Panc1 (cell line): ENCODE measurements around the gene ZFP36L2. TPM values are rescaled to one million over a fixed set of nuclear protein-coding genes. Genes with fewer than 3 reads are reported as not detected.
"Not testable (repeated sequence)": the region's sequence is repeated elsewhere in the genome, so short reads cannot be mapped to it uniquely, and the experiment has no call there.

Experiments
- ATAC-seq: fragments of 200-7000 bp; cut with Tn5 transposase; 2 replicates; pipeline ENCODE4 v1.9.1; 2020; ENCODE audit warnings: mild to moderate bottlenecking, moderate library complexity
- BruUV-seq: library from RNA; stranded (reverse); fragments of 400-500 nt; replicated peaks from 2 replicates; lab custom pipeline; 2021; lab: Mats Ljungman, UMichigan
- CTCF ChIA-PET: fragments of 300-600 bp; sonication (Branson Sonifier 250); formaldehyde crosslinking; loops from one replicate; lab custom pipeline; 2022; ENCODE audit warnings: antibody characterized with exemption; lab: Charles Lee
- POLR2A ChIA-PET: fragments of 300-600 bp; sonication (Branson Sonifier 250); formaldehyde crosslinking; loops from one replicate; lab custom pipeline; 2022; ENCODE audit warnings: antibody characterized with exemption; lab: Charles Lee
- DNase-seq: peaks from one replicate; pipeline ENCODE4 v3.0.0-alpha.2; 2010; ENCODE audit warnings: low read depth, low spot score
- H3K27ac ChIP-seq: 2 replicates; pipeline ENCODE4 v1.5.1; 2011; ENCODE audit warnings: mild to moderate bottlenecking, low read length, inconsistent platforms
- H3K27me3 ChIP-seq: fragments of 200-500 bp; sonication (Bioruptor generic); 2 replicates; pipeline ENCODE4 v1.6.0; 2014; ENCODE audit warnings: low read length, inconsistent platforms; ENCODE audit not compliant: control insufficient read depth, insufficient read depth
- H3K36me3 ChIP-seq: fragments of 200-500 bp; sonication (Bioruptor generic); 2 replicates; pipeline ENCODE4 v1.5.1; 2014; ENCODE audit warnings: inconsistent platforms, mild to moderate bottlenecking, low read length, moderate library complexity; ENCODE audit not compliant: control insufficient read depth, insufficient read depth
- H3K4me1 ChIP-seq: 2 replicates; pipeline ENCODE4 v1.5.1; 2011; ENCODE audit warnings: inconsistent platforms, mild to moderate bottlenecking, low read length, moderate library complexity; ENCODE audit not compliant: control insufficient read depth, insufficient read depth
- H3K4me3 ChIP-seq, 2 experiments: 2 replicates each; pipeline ENCODE4 v1.5.1; 2011 to 2012; ENCODE audit warnings: low read depth in 2 of 2, low read length in 2 of 2, mild to moderate bottlenecking in 2 of 2, inconsistent platforms in 1 of 2, moderate library complexity in 1 of 2
- H3K9me3 ChIP-seq: fragments of 200-500 bp; sonication (Bioruptor generic); 2 replicates; pipeline ENCODE4 v1.5.1; 2014; ENCODE audit warnings: low read depth, mild to moderate bottlenecking, inconsistent platforms, low read length, moderate library complexity; ENCODE audit not compliant: control insufficient read depth, insufficient read depth
- POLR2AphosphoS5 ChIP-seq: IDR thresholded peaks from 2 replicates; pipeline ENCODE4 v1.6.1; 2012; ENCODE audit warnings: mild to moderate bottlenecking, low read depth, low read length, moderate library complexity
- SIN3A ChIP-seq: IDR thresholded peaks from 2 replicates; pipeline ENCODE4 v1.6.1; 2012; ENCODE audit warnings: low read depth, mild to moderate bottlenecking, low read length, moderate library complexity, borderline replicate concordance; ENCODE audit not compliant: insufficient read depth
- TCF7L2 ChIP-seq: IDR thresholded peaks from 2 replicates; pipeline ENCODE4 v1.6.1; 2011; ENCODE audit warnings: mild to moderate bottlenecking, low read depth, low read length, inconsistent platforms
- in situ Hi-C: cut with HindIII; loops from 2 replicates; pipeline ENCODE4 v1.10.0; 2016; ENCODE audit warnings: low sequenced_read_pairs, low pct_unique_long_range_greater_than_20kb
- intact Hi-C: fragments of 100-400 bp; cut with micrococcal nuclease; formaldehyde crosslinking; loops from one replicate; pipeline ENCODE4 v1.10.0; 2022; ENCODE audit not compliant: unreplicated experiment
- total RNA-seq: library from RNA; stranded (reverse); gene quantifications from one replicate; pipeline ENCODE4 v1.2.1, GENCODE V29; 2021; ENCODE audit not compliant: unreplicated experiment
- TF ChIP-seq, protein P1 (sequence below): fragments of 450-650 bp; IDR thresholded peaks from 2 replicates; pipeline ENCODE4 v1.5.1; 2017; ENCODE audit warnings: mild to moderate bottlenecking
- TF ChIP-seq, protein P2 (sequence below), 2 experiments: IDR thresholded peaks; 2 replicates each; pipeline ENCODE4 v1.6.1; 2011 to 2012; ENCODE audit warnings: low read depth in 2 of 2, control low read depth in 1 of 2, low read length in 1 of 2, mild to moderate bottlenecking in 1 of 2, moderate library complexity in 1 of 2; ENCODE audit not compliant: insufficient read depth in 1 of 2

ZFP36L2 gene
- total RNA-seq, 1 experiment from 2014 or later: 46.3 TPM

DNA sequence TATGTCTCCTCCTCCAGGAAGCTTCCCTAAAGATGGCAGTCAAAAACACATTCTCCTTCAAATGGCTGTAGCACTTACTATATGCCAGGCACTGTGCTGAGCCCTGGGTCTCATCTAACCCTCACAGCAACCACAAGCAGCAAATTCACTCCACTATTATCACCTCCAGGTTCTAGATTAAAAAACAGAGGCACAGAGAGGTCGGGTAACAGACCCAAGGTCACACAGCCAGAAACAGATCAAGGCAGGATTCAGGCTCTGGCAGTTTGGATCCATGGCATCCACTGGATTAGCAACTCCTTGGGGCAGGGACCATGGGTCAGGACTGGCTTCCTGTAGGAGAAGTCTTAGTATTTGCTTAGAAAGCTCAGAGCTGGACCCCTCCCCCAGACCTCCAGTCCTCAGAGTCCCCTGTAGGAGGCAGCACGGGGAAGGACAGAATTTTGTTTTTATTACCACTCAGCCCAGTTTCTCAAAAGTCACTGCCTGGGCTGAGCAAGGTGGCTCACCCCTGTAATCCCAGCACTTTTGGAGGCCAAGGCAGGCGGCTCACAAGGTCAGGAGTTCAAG is 34.4 kb downstream of the ZFP36L2 start:
- ATAC-seq (no peak), DNase-seq (no peak)
- H3K36me3 ChIP-seq: no peaks in the 10 kb centered on the region
- TF ChIP-seq, protein P1, sequence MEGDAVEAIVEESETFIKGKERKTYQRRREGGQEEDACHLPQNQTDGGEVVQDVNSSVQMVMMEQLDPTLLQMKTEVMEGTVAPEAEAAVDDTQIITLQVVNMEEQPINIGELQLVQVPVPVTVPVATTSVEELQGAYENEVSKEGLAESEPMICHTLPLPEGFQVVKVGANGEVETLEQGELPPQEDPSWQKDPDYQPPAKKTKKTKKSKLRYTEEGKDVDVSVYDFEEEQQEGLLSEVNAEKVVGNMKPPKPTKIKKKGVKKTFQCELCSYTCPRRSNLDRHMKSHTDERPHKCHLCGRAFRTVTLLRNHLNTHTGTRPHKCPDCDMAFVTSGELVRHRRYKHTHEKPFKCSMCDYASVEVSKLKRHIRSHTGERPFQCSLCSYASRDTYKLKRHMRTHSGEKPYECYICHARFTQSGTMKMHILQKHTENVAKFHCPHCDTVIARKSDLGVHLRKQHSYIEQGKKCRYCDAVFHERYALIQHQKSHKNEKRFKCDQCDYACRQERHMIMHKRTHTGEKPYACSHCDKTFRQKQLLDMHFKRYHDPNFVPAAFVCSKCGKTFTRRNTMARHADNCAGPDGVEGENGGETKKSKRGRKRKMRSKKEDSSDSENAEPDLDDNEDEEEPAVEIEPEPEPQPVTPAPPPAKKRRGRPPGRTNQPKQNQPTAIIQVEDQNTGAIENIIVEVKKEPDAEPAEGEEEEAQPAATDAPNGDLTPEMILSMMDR: no peak
- TF ChIP-seq SIN3A: no peak
- ChIA-PET POLR2A (interaction anchor here (1.1 kb wide), 1 partner anchor 12 kb away, joined by 3 read pairs; no protein-coding TSS in a partner anchor), CTCF (no interaction called here)
- no TSS peak for BruUV-seq
- H3K27me3 ChIP-seq: no peaks in the 10 kb centered on the region
- H3K4me1 ChIP-seq: no peaks in the 10 kb centered on the region
- no peaks in the 10 kb centered on the region for H3K9me3 ChIP-seq
- H3K27ac ChIP-seq: no peak overlapping the region
- H3K4me3 ChIP-seq: no peak overlapping the region
- in situ Hi-C loops: no loop called here
- intact Hi-C loops: no loop called here

DNA sequence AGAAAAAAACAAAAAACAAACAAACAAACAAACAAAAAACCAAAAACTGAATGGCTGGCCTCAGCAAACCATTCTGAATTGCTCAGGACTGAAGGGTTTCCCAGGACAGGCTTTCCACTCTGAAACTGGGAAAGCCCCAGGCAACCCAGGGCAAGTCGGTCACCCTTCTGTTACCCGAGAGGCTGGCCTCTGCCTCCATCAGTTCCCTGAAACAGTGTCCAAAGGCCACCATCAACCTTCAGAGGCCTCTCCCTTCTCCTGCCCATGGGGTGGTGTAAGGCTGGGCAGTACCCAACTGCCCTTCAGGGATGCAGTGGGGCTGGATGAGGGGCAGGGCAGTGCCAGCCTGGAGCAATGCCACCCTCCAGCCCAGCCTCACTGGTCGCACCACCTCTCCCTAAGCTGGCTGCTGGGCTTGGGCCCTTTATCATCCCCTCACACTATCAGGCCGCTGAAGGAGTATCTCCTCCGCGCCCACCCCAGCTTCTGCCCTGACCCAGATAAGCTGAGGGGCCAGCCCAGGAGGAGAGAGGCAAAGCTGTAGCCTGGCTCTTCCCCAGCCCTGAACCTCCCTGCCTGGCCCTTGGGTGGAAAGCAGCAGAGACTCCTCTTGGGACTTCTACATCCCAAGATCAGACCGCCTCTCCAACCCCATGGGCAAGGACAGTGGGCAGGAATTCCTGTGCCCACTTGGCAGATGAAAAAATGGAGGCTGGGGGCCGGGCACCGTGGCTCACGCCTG is 35.9 kb downstream of the ZFP36L2 start:
- POLR2A ChIA-PET: no interaction called here
- TF ChIP-seq, protein P2, sequence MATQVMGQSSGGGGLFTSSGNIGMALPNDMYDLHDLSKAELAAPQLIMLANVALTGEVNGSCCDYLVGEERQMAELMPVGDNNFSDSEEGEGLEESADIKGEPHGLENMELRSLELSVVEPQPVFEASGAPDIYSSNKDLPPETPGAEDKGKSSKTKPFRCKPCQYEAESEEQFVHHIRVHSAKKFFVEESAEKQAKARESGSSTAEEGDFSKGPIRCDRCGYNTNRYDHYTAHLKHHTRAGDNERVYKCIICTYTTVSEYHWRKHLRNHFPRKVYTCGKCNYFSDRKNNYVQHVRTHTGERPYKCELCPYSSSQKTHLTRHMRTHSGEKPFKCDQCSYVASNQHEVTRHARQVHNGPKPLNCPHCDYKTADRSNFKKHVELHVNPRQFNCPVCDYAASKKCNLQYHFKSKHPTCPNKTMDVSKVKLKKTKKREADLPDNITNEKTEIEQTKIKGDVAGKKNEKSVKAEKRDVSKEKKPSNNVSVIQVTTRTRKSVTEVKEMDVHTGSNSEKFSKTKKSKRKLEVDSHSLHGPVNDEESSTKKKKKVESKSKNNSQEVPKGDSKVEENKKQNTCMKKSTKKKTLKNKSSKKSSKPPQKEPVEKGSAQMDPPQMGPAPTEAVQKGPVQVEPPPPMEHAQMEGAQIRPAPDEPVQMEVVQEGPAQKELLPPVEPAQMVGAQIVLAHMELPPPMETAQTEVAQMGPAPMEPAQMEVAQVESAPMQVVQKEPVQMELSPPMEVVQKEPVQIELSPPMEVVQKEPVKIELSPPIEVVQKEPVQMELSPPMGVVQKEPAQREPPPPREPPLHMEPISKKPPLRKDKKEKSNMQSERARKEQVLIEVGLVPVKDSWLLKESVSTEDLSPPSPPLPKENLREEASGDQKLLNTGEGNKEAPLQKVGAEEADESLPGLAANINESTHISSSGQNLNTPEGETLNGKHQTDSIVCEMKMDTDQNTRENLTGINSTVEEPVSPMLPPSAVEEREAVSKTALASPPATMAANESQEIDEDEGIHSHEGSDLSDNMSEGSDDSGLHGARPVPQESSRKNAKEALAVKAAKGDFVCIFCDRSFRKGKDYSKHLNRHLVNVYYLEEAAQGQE (IDR thresholded peaks at IDR 0.05; ENCODE audit: insufficient read depth in 1 of 2, low read depth in 2 of 2, low read length in 1 of 2): no peak
- TF ChIP-seq SIN3A (no peak), TCF7L2 (no peak), POLR2AphosphoS5 (no peak)
- TF ChIP-seq, protein P1: no peak

DNA sequence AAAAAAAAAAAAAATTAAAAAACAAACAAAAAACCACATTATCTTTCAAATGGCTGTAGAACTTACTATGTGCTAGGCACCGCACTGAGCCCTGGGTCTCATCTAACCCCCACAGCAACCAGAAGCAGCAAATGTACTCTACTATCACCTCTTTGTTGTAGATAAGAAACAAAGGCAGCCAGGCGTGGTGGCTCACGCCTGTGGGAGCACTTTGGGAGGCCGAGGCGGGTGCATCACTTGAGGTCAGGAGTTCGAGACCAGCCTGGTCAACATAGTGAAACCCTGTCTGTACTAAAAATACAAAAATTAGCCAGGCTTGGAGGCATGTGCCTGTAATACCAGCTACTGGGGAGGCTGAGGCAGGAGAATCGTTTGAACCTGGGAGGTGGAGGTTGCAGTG is 36.5 kb downstream of the ZFP36L2 start:
- ATAC-seq, H3K27ac ChIP-seq, in situ Hi-C loops, intact Hi-C loops, H3K27me3 ChIP-seq, H3K9me3 ChIP-seq, POLR2A ChIA-PET, H3K4me1 ChIP-seq, BruUV-seq, DNase-seq, H3K36me3 ChIP-seq, H3K4me3 ChIP-seq: not testable (repeated sequence)
- CTCF ChIA-PET: interaction anchor here (0.5 kb wide), 1 partner anchor 12 kb away, joined by 7 read pairs; no protein-coding TSS in a partner anchor

More for the DNA sequence above, 35.9 kb downstream of the ZFP36L2 start:
- H3K4me3 ChIP-seq: no peak overlapping the region
- no peak overlapping the region for H3K27ac ChIP-seq
- no peaks in the 10 kb centered on the region for H3K27me3 ChIP-seq
- ATAC-seq (no peak), DNase-seq (no peak)
- no peaks in the 10 kb centered on the region for H3K36me3 ChIP-seq
- intact Hi-C loops: no loop called here
- in situ Hi-C loops: no loop called here
- CTCF ChIA-PET: no interaction called here
- no TSS peak for BruUV-seq
- no peaks in the 10 kb centered on the region for H3K4me1 ChIP-seq
- H3K9me3 ChIP-seq: no peaks in the 10 kb centered on the region
